Frontal cortex (tissue), 4 donors: ENCODE results near the gene CHTF18. TPM values are rescaled to one million over a fixed set of nuclear protein-coding genes. Genes with fewer than 3 reads are reported as not detected.
"Not testable (repeated sequence)": the region's sequence is repeated elsewhere in the genome, so short reads cannot be mapped to it uniquely, and the experiment has no call there.

Experiments used
- DNase-seq, 2 donors: peaks; one replicate each; pipeline ENCODE4 v3.0.0; 2012; ENCODE audit warnings: low spot score in 2 of 2
- FAIRE-seq: peaks from 2 replicates; lab custom pipeline; 2012; peaks lifted over from hg19 to GRCh38; lab: Jason Lieb, UNC
- total RNA-seq: library from RNA; depleted of rRNA; stranded (reverse); fragments of >200 nt; gene quantifications from one replicate; pipeline ENCODE4 v1.2.3, GENCODE V29; 2014
- donor health status: control.
- donor health status: control.
- donor health status: control.

CHTF18 gene
- total RNA-seq, 1 donor from 2014 or later = 9.8 TPM

DNA sequence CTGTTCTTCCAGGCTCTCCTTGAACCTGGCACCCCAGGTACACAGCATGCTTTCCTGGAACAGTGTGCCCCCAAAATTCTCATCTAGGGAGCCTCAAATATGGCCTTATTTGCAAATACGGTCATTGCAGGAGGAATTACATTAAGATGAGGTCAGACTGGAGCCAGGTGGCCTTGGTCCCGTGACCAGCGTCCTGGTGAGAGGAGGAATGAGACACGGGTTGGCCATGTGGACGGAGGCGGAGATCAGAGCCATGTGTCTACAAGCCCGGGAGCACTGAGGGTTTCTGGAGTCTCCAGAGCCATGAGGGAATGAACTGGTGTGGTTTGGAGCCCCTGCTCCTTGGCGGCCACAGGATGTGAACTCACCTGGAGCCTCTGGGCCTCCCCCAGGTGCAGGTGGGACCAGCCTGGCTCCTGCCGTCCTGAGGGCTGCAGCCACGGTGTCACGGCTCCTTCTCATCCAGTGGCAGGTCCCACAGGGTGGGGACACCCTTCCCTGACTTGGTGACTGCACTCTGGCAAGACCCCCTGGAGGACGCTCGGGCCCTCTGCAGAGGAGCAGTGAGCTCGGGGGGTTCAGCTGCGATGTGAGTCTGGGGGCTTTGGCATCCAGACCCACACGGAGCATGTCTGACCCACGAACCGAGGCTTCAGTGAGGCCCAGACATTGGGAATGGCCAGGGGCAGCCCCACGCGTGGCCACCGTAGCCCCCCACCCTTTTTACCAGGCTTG, 33.9 kb downstream of the CHTF18 start:
- DNase-seq (no peak), FAIRE-seq (no peak)

DNA sequence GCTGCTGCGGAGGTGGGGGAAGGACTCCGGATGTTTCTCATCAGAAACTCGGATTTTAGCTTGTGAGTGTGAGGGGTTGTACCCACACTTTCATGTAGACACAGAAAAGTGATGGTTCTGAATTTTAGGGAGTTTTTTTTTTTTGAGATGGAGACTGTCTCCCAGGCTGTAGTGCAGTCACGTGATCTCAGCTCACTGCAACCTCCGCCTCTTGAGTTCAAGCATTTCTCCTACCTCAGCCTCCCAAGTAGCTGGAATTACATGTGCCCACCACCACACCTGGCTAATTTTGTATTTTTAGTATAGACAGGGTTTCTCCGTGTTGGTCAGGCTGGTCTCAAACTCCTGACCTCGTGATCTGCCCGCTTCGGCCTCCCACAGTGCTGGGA, 34.5 kb downstream of the CHTF18 start:
- DNase-seq (no peak), FAIRE-seq (no peak)

DNA sequence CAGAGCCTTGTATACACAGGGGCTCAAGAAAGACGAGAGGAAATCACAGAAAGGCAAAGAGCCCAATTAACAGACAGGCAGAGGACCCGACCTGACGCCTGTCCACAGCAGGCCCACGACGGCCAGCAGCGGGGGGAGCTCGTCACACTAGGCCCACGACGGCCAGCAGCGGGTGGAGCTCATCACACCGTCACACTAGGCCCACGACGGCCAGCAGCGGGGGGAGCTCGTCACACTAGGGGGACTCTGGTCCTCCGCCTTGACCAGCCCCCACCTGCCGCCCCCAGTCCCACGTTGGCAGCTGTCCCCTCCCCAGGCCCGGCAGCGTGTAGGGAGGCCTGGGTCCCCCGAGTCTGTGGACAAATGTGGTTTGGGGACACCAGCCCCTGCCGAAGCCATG, 35.8 kb downstream of the CHTF18 start:
- FAIRE-seq = no peak
- DNase-seq = no peak

DNA sequence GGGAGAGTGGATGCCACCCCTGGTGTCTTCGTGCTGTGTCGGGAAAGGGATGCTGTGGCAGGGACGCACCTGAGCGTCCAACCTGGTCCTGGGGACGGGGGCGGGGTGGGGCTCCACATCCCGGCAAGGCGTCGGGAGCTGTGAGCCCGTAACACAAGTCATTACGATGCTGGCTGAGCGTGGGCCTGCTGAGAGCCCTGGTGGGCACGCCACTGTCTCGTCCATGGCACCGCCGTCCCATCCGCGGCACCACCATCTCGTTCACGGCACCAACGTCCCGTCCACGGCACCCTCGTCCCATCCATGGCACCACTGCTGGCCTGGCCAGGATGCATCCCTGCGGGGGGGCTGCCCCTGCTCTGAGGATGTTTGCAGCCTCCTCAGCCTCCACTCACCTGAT, 36.2 kb downstream of the CHTF18 start:
- no peak for FAIRE-seq
- DNase-seq = no peak

GRCh38 chr16:825341-826061, 37.1 kb downstream of the CHTF18 start:
- DNase-seq (peak; percentile 74 to 77), FAIRE-seq (no peak)

DNA sequence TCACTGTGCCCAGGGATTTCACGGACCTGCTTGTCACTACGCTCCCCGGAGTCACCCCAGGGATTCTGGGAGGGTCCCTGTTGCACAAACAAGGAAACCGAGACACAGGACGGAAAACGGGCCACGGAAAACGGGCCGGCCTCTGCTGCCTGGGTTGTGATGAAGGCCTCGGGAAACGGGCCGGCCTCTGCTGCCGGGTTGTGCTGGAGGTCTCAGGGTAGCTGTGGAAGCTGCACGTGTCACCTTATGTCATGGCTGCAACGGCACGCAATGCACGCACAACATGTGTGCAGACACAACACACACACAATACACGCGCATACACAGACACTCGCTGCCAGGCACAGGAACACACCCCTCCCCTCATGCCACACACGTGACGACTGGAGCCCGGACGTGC, 39.1 kb downstream of the CHTF18 start:
- no peak for FAIRE-seq
- no peak for DNase-seq

- no peak for FAIRE-seq
- DNase-seq = no peak
Measured at GRCh38 chr16:828891-829290, 40.5 kb downstream of the CHTF18 start.

GRCh38 chr16:830107-830870, 41.9 kb downstream of the CHTF18 start:
- no peak for FAIRE-seq
- no peak for DNase-seq

- FAIRE-seq = no peak
Measured at GRCh38 chr16:830871-831570, 42.6 kb downstream of the CHTF18 start.

DNA sequence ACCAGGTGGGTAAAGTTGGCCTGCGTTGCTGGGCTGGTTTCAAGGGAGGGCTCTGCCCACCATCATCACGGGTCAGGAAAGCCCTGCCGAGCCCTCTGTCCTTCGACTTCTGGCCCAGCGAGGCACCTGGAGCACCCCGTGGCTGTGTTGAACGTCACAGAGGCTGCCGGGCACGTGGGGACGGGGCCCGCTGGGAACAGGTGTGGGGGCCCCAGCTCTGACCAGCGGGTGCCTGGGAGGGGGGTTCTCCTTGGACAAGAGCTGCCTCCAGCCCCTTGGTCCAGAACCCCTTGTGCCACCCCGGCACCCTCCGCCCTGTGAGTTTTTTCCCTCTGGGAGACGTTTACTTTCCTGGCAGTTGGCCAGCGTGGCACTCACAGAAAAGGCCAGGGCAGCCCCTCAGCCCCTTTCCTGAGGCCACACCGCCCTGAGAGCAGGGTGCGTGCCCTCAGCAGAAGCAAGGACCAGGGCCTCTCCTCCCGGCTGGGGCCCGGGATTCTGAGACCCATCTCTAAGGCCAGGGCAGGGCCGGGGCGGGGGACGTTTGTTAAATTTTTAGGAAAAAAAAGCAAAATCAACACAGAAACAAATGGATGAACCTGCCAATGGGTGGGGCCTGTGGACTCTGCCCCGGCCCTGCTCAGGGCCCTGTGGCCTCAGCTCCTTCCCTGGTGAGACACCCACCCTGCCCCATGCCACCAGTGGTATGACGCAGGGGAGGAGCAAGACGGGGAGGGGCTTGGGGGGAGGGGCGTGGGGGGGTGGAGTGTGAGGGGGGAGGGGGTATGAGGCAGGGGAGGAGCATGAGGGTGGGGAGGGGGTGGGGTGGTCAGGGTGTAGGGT, 43.4 kb downstream of the CHTF18 start:
- no peak for FAIRE-seq
- no peak for DNase-seq

More at GRCh38 chr16:830871-831570, 42.6 kb downstream of the CHTF18 start:
- DNase-seq = no peak

GRCh38 chr16:832652-833336, 44.4 kb downstream of the CHTF18 start:
- DNase-seq = no peak
- no peak for FAIRE-seq

- no peak for DNase-seq
- FAIRE-seq = no peak
Measured at GRCh38 chr16:833411-833810, 45.0 kb downstream of the CHTF18 start.

GRCh38 chr16:835373-835772, 47.0 kb downstream of the CHTF18 start:
- no peak for FAIRE-seq
- DNase-seq = no peak

- DNase-seq (no peak), FAIRE-seq (no peak)
Measured at GRCh38 chr16:836221-836620, 47.8 kb downstream of the CHTF18 start.

DNA sequence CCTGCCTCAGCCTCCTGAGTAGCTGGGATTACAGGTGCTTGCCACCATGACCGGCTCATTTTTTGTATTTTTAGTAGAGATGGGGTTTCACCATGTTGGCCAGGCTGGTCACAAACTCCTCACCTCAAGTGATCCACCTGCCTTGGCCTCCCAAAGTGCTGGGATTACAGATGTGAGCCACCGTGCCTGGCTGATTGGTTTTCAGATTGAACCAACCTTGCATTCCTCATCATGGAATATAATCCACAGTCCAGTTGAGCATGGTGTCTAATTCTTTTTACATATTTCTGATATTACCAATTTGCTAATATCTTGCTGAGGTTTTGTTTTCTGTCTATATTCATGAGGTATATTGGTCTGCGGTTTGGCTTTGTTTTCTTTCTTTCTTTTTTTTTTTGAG, 48.4 kb downstream of the CHTF18 start:
- FAIRE-seq, DNase-seq: not testable (repeated sequence)

GRCh38 chr16:838741-839140, 50.3 kb downstream of the CHTF18 start:
- no peak for FAIRE-seq

GRCh38 chr16:839643-840408, 51.4 kb downstream of the CHTF18 start:
- DNase-seq (no peak), FAIRE-seq (no peak)

More at GRCh38 chr16:838741-839140, 50.3 kb downstream of the CHTF18 start:
- DNase-seq = no peak
